Upper lobe of left lung (tissue), 4 donors: ENCODE data around the gene RGS17.

Source experiments
- POLR2A ChIP-seq, 4 donors: fragments of 450-650 bp; IDR thresholded peaks; one replicate each; pipeline ENCODE4 v1.5.1; 2016 to 2017; ENCODE audit warnings: antibody characterized with exemption in 4 of 4, mild to moderate bottlenecking in 2 of 4
- POLR2AphosphoS5 ChIP-seq, 2 donors: sonication (generic); formaldehyde crosslinking; IDR thresholded peaks; one replicate each; pipeline ENCODE4 v1.5.1; 2017; ENCODE audit warnings: antibody characterized with exemption in 2 of 2
- TF ChIP-seq, protein P1 (sequence below), 6 experiments: fragments of 450-650 bp in 4 of 6; fragments of 200-600 bp in 2 of 6; sonication (generic) in 2 of 6; IDR thresholded peaks; one replicate each; pipeline ENCODE4 v1.5.1; 2016 to 2019; ENCODE audit warnings: antibody characterized with exemption in 6 of 6

DNA sequence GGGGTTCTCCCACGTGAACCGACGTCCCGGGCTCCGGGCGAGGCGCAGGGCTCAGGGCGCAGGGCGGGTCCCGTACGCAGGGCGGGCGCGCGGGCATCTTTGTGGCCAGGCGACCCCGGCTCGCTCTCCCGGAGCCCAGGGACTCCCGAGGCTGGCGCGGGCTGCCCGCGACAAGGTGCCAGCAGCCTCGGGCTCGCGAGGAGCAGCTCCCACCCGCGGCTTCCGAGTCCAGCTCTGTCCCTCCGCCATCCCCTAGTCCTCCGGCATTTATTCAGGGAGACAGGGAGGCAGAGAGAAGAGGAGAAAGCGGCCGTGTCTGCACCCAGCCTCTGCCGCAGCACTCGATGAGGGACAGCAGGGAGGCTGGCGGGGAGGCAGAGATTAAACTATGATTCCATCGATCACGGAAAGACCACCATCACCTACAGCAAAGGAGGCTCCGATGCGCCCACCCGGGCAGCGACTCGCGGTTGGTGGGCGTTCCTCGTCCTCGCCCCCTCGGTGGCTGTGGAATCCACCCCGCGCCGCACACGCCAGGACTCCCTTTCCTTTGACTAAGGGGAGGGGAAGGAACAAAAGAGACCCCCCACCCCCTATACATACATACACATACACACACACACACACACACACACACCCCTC is 1.1 kb downstream of the RGS17 start:
- TF ChIP-seq, protein P1, sequence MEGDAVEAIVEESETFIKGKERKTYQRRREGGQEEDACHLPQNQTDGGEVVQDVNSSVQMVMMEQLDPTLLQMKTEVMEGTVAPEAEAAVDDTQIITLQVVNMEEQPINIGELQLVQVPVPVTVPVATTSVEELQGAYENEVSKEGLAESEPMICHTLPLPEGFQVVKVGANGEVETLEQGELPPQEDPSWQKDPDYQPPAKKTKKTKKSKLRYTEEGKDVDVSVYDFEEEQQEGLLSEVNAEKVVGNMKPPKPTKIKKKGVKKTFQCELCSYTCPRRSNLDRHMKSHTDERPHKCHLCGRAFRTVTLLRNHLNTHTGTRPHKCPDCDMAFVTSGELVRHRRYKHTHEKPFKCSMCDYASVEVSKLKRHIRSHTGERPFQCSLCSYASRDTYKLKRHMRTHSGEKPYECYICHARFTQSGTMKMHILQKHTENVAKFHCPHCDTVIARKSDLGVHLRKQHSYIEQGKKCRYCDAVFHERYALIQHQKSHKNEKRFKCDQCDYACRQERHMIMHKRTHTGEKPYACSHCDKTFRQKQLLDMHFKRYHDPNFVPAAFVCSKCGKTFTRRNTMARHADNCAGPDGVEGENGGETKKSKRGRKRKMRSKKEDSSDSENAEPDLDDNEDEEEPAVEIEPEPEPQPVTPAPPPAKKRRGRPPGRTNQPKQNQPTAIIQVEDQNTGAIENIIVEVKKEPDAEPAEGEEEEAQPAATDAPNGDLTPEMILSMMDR (IDR thresholded peaks at IDR 0.05), result no peak
- no peak for TF ChIP-seq POLR2AphosphoS5 (IDR thresholded peaks at IDR 0.05)
- no peak for TF ChIP-seq POLR2A (IDR thresholded peaks at IDR 0.05)
